ENCODE data around the gene ZBP1.

Gene ZBP1

GRCh38 chr20:57666834-57667157, 46.6 kb upstream of the ZBP1 start:
- Histone ChIP-seq H3K4me3 (IDR thresholded peaks at IDR 0.05; ENCODE audit: insufficient read depth, low read depth, low read length) (no peak overlapping the region), H2AFZ (ENCODE audit: low read depth) (no peak overlapping the region), H3K27ac (no peak overlapping the region), H3K79me2 (ENCODE audit: insufficient read depth, low read depth) (no peaks in the 10 kb centered on the region), H3K36me3 (ENCODE audit: insufficient read depth) (no peaks in the 10 kb centered on the region), H3K9ac (no peak overlapping the region), H3K27me3 (ENCODE audit: insufficient read depth, low read depth) (no peaks in the 10 kb centered on the region), H4K20me1 (ENCODE audit: insufficient read depth) (no peaks in the 10 kb centered on the region), H3K4me2 (no peak overlapping the region), H3K4me1 (ENCODE audit: low read depth, poor library complexity, severe bottlenecking) (peaks cover 25% of the 10 kb centered on the region)
- no peak for TF ChIP-seq CTCF (conservative IDR thresholded peaks at IDR 0.05; ENCODE audit: low read depth, low read length)

GRCh38 chr20:57666106-57666833, 46.0 kb upstream of the ZBP1 start:
- Histone ChIP-seq H3K27me3 (ENCODE audit: insufficient read depth, low read depth) (no peaks in the 10 kb centered on the region), H4K20me1 (ENCODE audit: insufficient read depth) (no peaks in the 10 kb centered on the region), H3K4me2 (no peak overlapping the region), H2AFZ (ENCODE audit: low read depth) (no peak overlapping the region), H3K4me3 (IDR thresholded peaks at IDR 0.05; ENCODE audit: insufficient read depth, low read depth, low read length) (no peak overlapping the region), H3K36me3 (ENCODE audit: insufficient read depth) (no peaks in the 10 kb centered on the region), H3K79me2 (ENCODE audit: insufficient read depth, low read depth) (no peaks in the 10 kb centered on the region), H3K4me1 (ENCODE audit: low read depth, poor library complexity, severe bottlenecking) (peaks cover 25% of the 10 kb centered on the region), H3K9ac (no peak overlapping the region), H3K27ac (no peak overlapping the region)
- TF ChIP-seq CTCF (conservative IDR thresholded peaks at IDR 0.05; ENCODE audit: low read depth, low read length), result no peak

- Histone ChIP-seq H3K27me3 (ENCODE audit: insufficient read depth, low read depth) (no peaks in the 10 kb centered on the region), H4K20me1 (ENCODE audit: insufficient read depth) (no peaks in the 10 kb centered on the region), H3K9ac (no peak overlapping the region), H3K79me2 (ENCODE audit: insufficient read depth, low read depth) (no peaks in the 10 kb centered on the region), H3K36me3 (ENCODE audit: insufficient read depth) (no peaks in the 10 kb centered on the region), H3K4me1 (ENCODE audit: low read depth, poor library complexity, severe bottlenecking) (peaks cover 25% of the 10 kb centered on the region), H3K4me3 (IDR thresholded peaks at IDR 0.05; ENCODE audit: insufficient read depth, low read depth, low read length) (no peak overlapping the region), H3K27ac (no peak overlapping the region), H3K4me2 (no peak overlapping the region), H2AFZ (ENCODE audit: low read depth) (no peak overlapping the region)
- no peak for TF ChIP-seq CTCF (conservative IDR thresholded peaks at IDR 0.05; ENCODE audit: low read depth, low read length)
Observed at GRCh38 chr20:57665589-57665971, 45.4 kb upstream of the ZBP1 start.

- Histone ChIP-seq H3K79me2 (ENCODE audit: insufficient read depth, low read depth) (no peaks in the 10 kb centered on the region), H3K27ac (no peak overlapping the region), H3K27me3 (ENCODE audit: insufficient read depth, low read depth) (no peaks in the 10 kb centered on the region), H3K4me2 (no peak overlapping the region), H3K4me3 (IDR thresholded peaks at IDR 0.05; ENCODE audit: insufficient read depth, low read depth, low read length) (no peak overlapping the region), H3K9ac (no peak overlapping the region), H3K36me3 (ENCODE audit: insufficient read depth) (no peaks in the 10 kb centered on the region), H2AFZ (ENCODE audit: low read depth) (no peak overlapping the region), H3K4me1 (ENCODE audit: low read depth, poor library complexity, severe bottlenecking) (peaks cover 25% of the 10 kb centered on the region), H4K20me1 (ENCODE audit: insufficient read depth) (no peaks in the 10 kb centered on the region)
- TF ChIP-seq CTCF (conservative IDR thresholded peaks at IDR 0.05; ENCODE audit: low read depth, low read length), result no peak
Observed at GRCh38 chr20:57664924-57665588, 44.8 kb upstream of the ZBP1 start.
